H1 (cell line): Measurements from ENCODE around the gene SRSF1. TPM values are rescaled to one million over a fixed set of nuclear protein-coding genes. Genes with fewer than 3 reads are reported as not detected.

ENCODE experiments used
- CTCF ChIA-PET: fragments of 300-600 bp; sonication (Branson Sonifier 250); formaldehyde crosslinking; loops from one replicate; lab custom pipeline; 2021; ENCODE audit not compliant: partially characterized antibody; lab: Charles Lee
- POLR2A ChIA-PET: fragments of 300-600 bp; sonication (Branson Sonifier 250); formaldehyde crosslinking; loops from one replicate; lab custom pipeline; 2021; ENCODE audit warnings: inconsistent platforms; ENCODE audit not compliant: partially characterized antibody; lab: Charles Lee
- DNase-seq, 2 experiments: peaks; one replicate each; pipeline versions ENCODE4 v3.0.0 to v3.0.0-alpha.2; 2010 to 2022; ENCODE audit warnings: low spot score in 2 of 2, low read depth in 1 of 2, mixed read lengths in 1 of 2
- FAIRE-seq: peaks from 2 replicates; lab custom pipeline; 2011; peaks lifted over from hg19 to GRCh38; lab: Jason Lieb, UNC
- H2AFZ ChIP-seq: 2 replicates; pipeline ENCODE4 v1.8.1; 2012; ENCODE audit warnings: low read length, inconsistent platforms
- H2AK5ac ChIP-seq: 2 replicates; pipeline ENCODE4 v1.6.1; 2013; ENCODE audit warnings: low read depth, low read length
- H2BK120ac ChIP-seq: replicated peaks from 2 replicates; pipeline ENCODE3; 2013; ENCODE audit warnings: low read depth, low read length, inconsistent platforms
- H2BK12ac ChIP-seq: 2 replicates; pipeline ENCODE4 v1.6.1; 2013; ENCODE audit warnings: low read depth, low read length
- H2BK15ac ChIP-seq: 2 replicates; pipeline ENCODE4 v1.6.1; 2013; ENCODE audit warnings: low read length
- H2BK20ac ChIP-seq: 2 replicates; pipeline ENCODE4 v1.6.1; 2013; ENCODE audit warnings: low read length
- H2BK5ac ChIP-seq: 2 replicates; pipeline ENCODE4 v1.6.1; 2013; ENCODE audit warnings: low read depth, low read length
- H3K14ac ChIP-seq: 2 replicates; pipeline ENCODE4 v1.6.1; 2013; ENCODE audit warnings: inconsistent platforms; ENCODE audit not compliant: insufficient read length
- H3K18ac ChIP-seq: 2 replicates; pipeline ENCODE4 v1.6.1; 2013; ENCODE audit warnings: low read length; ENCODE audit errors: extremely low read depth
- H3K23ac ChIP-seq: 2 replicates; pipeline ENCODE4 v1.6.1; 2013; ENCODE audit warnings: inconsistent platforms; ENCODE audit not compliant: insufficient read length
- H3K23me2 ChIP-seq: 2 replicates; pipeline ENCODE4 v1.6.1; 2013; ENCODE audit warnings: low read depth, low read length
- H3K27ac ChIP-seq: 2 replicates; pipeline ENCODE4 v1.6.1; 2011; ENCODE audit warnings: low read depth, low read length, inconsistent platforms
- H3K27me3 ChIP-seq, 4 experiments: replicated peaks in 1 of 4; 1 replicate in 1 of 4; 2 replicates in 3 of 4; pipeline versions ENCODE4 v1.6.1 to v1.8.1; 2011 to 2013; ENCODE audit warnings: low read length in 3 of 4, mild to moderate bottlenecking in 3 of 4, inconsistent platforms in 2 of 4, mixed read lengths in 2 of 4, moderate library complexity in 1 of 4; ENCODE audit not compliant: control insufficient read depth in 3 of 4, insufficient read depth in 3 of 4; ENCODE audit errors: extremely low read depth in 1 of 4
- H3K36me3 ChIP-seq, 4 experiments: 2 replicates each; pipeline versions ENCODE4 v1.6.1 to v1.8.1; 2011 to 2013; ENCODE audit warnings: mild to moderate bottlenecking in 4 of 4, low read length in 3 of 4, moderate library complexity in 2 of 4, control low read depth in 1 of 4, inconsistent platforms in 1 of 4; ENCODE audit not compliant: insufficient read depth in 4 of 4, control insufficient read depth in 2 of 4
- H3K4ac ChIP-seq: replicated peaks from 2 replicates; pipeline ENCODE3; 2013; ENCODE audit warnings: low read length, low read depth, mixed read lengths, inconsistent platforms; ENCODE audit not compliant: insufficient read length
- H3K4me1 ChIP-seq, 4 experiments: replicated peaks in 1 of 4; 1 replicate in 1 of 4; 2 replicates in 3 of 4; pipeline versions ENCODE4 v1.6.1 to v1.8.1; 2011 to 2013; ENCODE audit warnings: low read length in 3 of 4, inconsistent platforms in 2 of 4, mixed read lengths in 1 of 4; ENCODE audit not compliant: insufficient read depth in 4 of 4, control insufficient read depth in 3 of 4
- H3K4me2 ChIP-seq, 2 experiments: 2 replicates each; pipeline versions ENCODE4 v1.6.1 to v1.8.1; 2011 to 2013; ENCODE audit warnings: low read depth in 2 of 2, low read length in 2 of 2, control low read depth in 1 of 2, inconsistent platforms in 1 of 2, mild to moderate bottlenecking in 1 of 2; ENCODE audit not compliant: insufficient read depth in 1 of 2
- H3K4me3 ChIP-seq, 4 experiments: fragments of 200-600, 300-600 bp in 1 of 4; sonication (generic), shearing (Covaris generic), sonication (Bioruptor Twin) in 1 of 4; 2 replicates each; pipeline versions ENCODE4 v1.5.1 to v1.8.1; 2011 to 2016; ENCODE audit warnings: low read length in 4 of 4, low read depth in 3 of 4, control low read depth in 2 of 4, inconsistent platforms in 2 of 4, mild to moderate bottlenecking in 2 of 4, mixed read lengths in 1 of 4, moderate library complexity in 1 of 4; ENCODE audit not compliant: insufficient read depth in 2 of 4; ENCODE audit errors: extremely low read depth in 1 of 4
- H3K56ac ChIP-seq: replicated peaks from 2 replicates; pipeline ENCODE3; 2013; ENCODE audit warnings: low read depth, mild to moderate bottlenecking, mixed read lengths, low read length, inconsistent platforms; ENCODE audit not compliant: insufficient read length
- H3K79me1 ChIP-seq: 2 replicates; pipeline ENCODE4 v1.6.1; 2013; ENCODE audit warnings: low read depth, low read length, control low read depth
- H3K79me2 ChIP-seq, 2 experiments: 2 replicates each; pipeline versions ENCODE4 v1.6.1 to v1.8.1; 2012 to 2013; ENCODE audit warnings: low read length in 2 of 2, mild to moderate bottlenecking in 2 of 2, inconsistent platforms in 1 of 2; ENCODE audit not compliant: insufficient read depth in 2 of 2, control insufficient read depth in 1 of 2
- H3K9ac ChIP-seq, 4 experiments: replicated peaks in 1 of 4; 1 replicate in 1 of 4; 2 replicates in 3 of 4; pipeline versions ENCODE4 v1.6.1 to v1.8.1; 2011 to 2013; ENCODE audit warnings: low read depth in 3 of 4, low read length in 3 of 4, control low read depth in 2 of 4, mild to moderate bottlenecking in 2 of 4, moderate library complexity in 2 of 4, inconsistent platforms in 1 of 4; ENCODE audit errors: extremely low read depth in 1 of 4
- H3K9me3 ChIP-seq, 2 experiments: 2 replicates each; pipeline versions ENCODE4 v1.6.1 to v1.8.1; 2012 to 2013; ENCODE audit warnings: mild to moderate bottlenecking in 2 of 2, moderate library complexity in 2 of 2, control low read depth in 1 of 2, inconsistent platforms in 1 of 2, low read depth in 1 of 2, low read length in 1 of 2, mixed read lengths in 1 of 2; ENCODE audit not compliant: insufficient read depth in 2 of 2
- H4K20me1 ChIP-seq, 2 experiments: replicated peaks in 1 of 2; 2 replicates each; pipeline versions ENCODE3 to v1.8.1; 2011 to 2013; ENCODE audit warnings: inconsistent platforms in 2 of 2, low read length in 2 of 2, mild to moderate bottlenecking in 1 of 2; ENCODE audit not compliant: insufficient read depth in 2 of 2, control insufficient read depth in 1 of 2
- H4K5ac ChIP-seq: 2 replicates; pipeline ENCODE4 v1.6.1; 2013; ENCODE audit warnings: low read length, low read depth, mixed read lengths, inconsistent platforms; ENCODE audit not compliant: insufficient read length
- H4K8ac ChIP-seq: 2 replicates; pipeline ENCODE4 v1.8.0; 2013; ENCODE audit warnings: mild to moderate bottlenecking, moderate library complexity, low read length, inconsistent platforms; ENCODE audit not compliant: insufficient read depth; ENCODE audit errors: extremely low read depth
- H4K91ac ChIP-seq: replicated peaks from 2 replicates; pipeline ENCODE3; 2013; ENCODE audit warnings: low read length, mixed read lengths, inconsistent platforms; ENCODE audit not compliant: insufficient read length
- BACH1 ChIP-seq: IDR thresholded peaks from 2 replicates; pipeline ENCODE4 v1.6.1; 2012; ENCODE audit warnings: low read length, improper control_type of control experiment
- CBX8 ChIP-seq: fragments of 300-800, 300-1000 bp; sonication (generic); IDR thresholded peaks from 2 replicates; pipeline ENCODE4 v1.7.1; 2016; ENCODE audit warnings: low read depth, low read length, borderline replicate concordance
- CEBPB ChIP-seq: IDR thresholded peaks from 2 replicates; pipeline ENCODE4 v1.6.1; 2012; ENCODE audit warnings: low read depth, low read length
- CTBP2 ChIP-seq: IDR thresholded peaks from 2 replicates; pipeline ENCODE4 v1.7.0; 2011; ENCODE audit warnings: borderline replicate concordance, mild to moderate bottlenecking, moderate library complexity, mixed read lengths, low read length; ENCODE audit not compliant: insufficient read depth, insufficient read length
- EGR1 ChIP-seq: IDR thresholded peaks from 2 replicates; pipeline ENCODE4 v1.6.1; 2011; ENCODE audit warnings: low read depth, low read length, borderline replicate concordance
- EZH2 ChIP-seq: fragments of 200-600 bp; sonication (generic); IDR thresholded peaks from 2 replicates; pipeline ENCODE4 v1.7.1; 2012; ENCODE audit warnings: low read depth, mild to moderate bottlenecking, moderate library complexity, low read length, inconsistent platforms; ENCODE audit not compliant: severe bottlenecking
- GABPA ChIP-seq: IDR thresholded peaks from 2 replicates; pipeline ENCODE4 v1.6.1; 2011; ENCODE audit warnings: mild to moderate bottlenecking, low read length, moderate library complexity, borderline replicate concordance; ENCODE audit not compliant: insufficient read depth
- GTF2F1 ChIP-seq: IDR thresholded peaks from 2 replicates; pipeline ENCODE4 v1.6.1; 2012; ENCODE audit warnings: low read depth, low read length, improper control_type of control experiment, borderline replicate concordance
- RAD21 ChIP-seq, 2 experiments: IDR thresholded peaks in 1 of 2; conservative IDR thresholded peaks in 1 of 2; 2 replicates each; pipeline ENCODE4 v1.6.1; 2011; ENCODE audit warnings: low read depth in 2 of 2, low read length in 2 of 2, improper control_type of control experiment in 1 of 2, inconsistent platforms in 1 of 2, mild to moderate bottlenecking in 1 of 2, moderate library complexity in 1 of 2
- SIN3A ChIP-seq, 2 experiments: IDR thresholded peaks in 1 of 2; conservative IDR thresholded peaks in 1 of 2; 2 replicates each; pipeline ENCODE4 v1.6.1; 2011 to 2012; ENCODE audit warnings: low read length in 2 of 2, improper control_type of control experiment in 1 of 2, low read depth in 1 of 2, mild to moderate bottlenecking in 1 of 2
- SIX5 ChIP-seq: IDR thresholded peaks from 2 replicates; pipeline ENCODE4 v1.6.1; 2011; ENCODE audit warnings: mild to moderate bottlenecking, low read depth, low read length
- SP2 ChIP-seq: IDR thresholded peaks from 2 replicates; pipeline ENCODE4 v1.6.1; 2012; ENCODE audit warnings: mild to moderate bottlenecking, low read length, inconsistent platforms
- WGBS, 2 experiments: shearing (Covaris generic) in 1 of 2; methylation state at CpG; one replicate each; pipeline versions ENCODE4 v1.1.6 to v1.1.7; 2013 to 2015; ENCODE audit warnings: low lambda C conversion rate in 2 of 2, mixed read lengths in 2 of 2, inconsistent platforms in 1 of 2, low coverage in 1 of 2, missing lambda C conversion rate in 1 of 2; ENCODE audit not compliant: insufficient replicate concordance in 2 of 2, insufficient coverage in 1 of 2, insufficient read length in 1 of 2; ENCODE audit errors: extremely low coverage in 1 of 2, missing lambda C conversion rate in 1 of 2; 5-methylcytosine and 5-hydroxymethylcytosine counted together
- polyA plus RNA-seq, 7 experiments: library from polyadenylated mRNA; depleted of rRNA in 3 of 7; stranded (reverse) in 5 of 7; unstranded in 2 of 7; fragments of >200 nt in 5 of 7; fragments of 200-250 nt in 2 of 7; gene quantifications; 1 replicate in 5 of 7; 2 replicates in 1 of 7; 4 replicates in 1 of 7; pipeline versions ENCODE4 v1.2.1 to v1.2.3, GENCODE V29; 2011 to 2013; ENCODE audit warnings: missing spikeins in 2 of 7, mixed read lengths in 2 of 7
- total RNA-seq: library from RNA; stranded (reverse); fragmentation: NEBNext Ultra II Directional; extraction: Animal tissue kit (Norgen Biotek cat#: 25700); gene quantifications from 2 replicates; pipeline ENCODE4 v1.2.1, GENCODE V29; 2021

SRSF1 gene
- total and polyA plus RNA-seq, 2 of the 8 experiments (the other 6 are each of a cell fraction or from before 2014, with no cell fraction given), result 149 to 429 TPM

- no peak overlapping the region for H2AFZ ChIP-seq
- no peak overlapping the region for H4K8ac ChIP-seq
- no peaks in the 10 kb centered on the region for H3K79me1 ChIP-seq
- no peak overlapping the region for H2BK120ac ChIP-seq
- ChIA-PET CTCF (interaction anchor here (1.1 kb wide), 1 partner anchor 12 kb away, joined by 3 read pairs; no protein-coding TSS in a partner anchor), POLR2A (interaction anchor here (0.6 to 5.3 kb wide), 4 partner anchors 10 to 159 kb away, joined by 3 to 29 read pairs (median 4); partner anchors contain the start of gene SRSF1)
- H3K23me2 ChIP-seq, result no peaks in the 10 kb centered on the region
- no peaks in the 10 kb centered on the region for H3K27me3 ChIP-seq
- DNase-seq, result no peak
- no peak overlapping the region for H3K4me2 ChIP-seq
- H3K4me1 ChIP-seq, result peaks cover 0 to 6% (median 2%) of the 10 kb centered on the region in 4 experiments; a peak in 2 of 7 replicates
- no peak overlapping the region for H3K23ac ChIP-seq
- no peak overlapping the region for H2BK5ac ChIP-seq
- H3K4me3 ChIP-seq, result no peak overlapping the region
- H2AK5ac ChIP-seq, result no peak overlapping the region
- TF ChIP-seq BACH1 (no peak), GTF2F1 (no peak), SP2 (no peak), CBX8 (no peak), GABPA (no peak), SIN3A (conservative IDR thresholded peaks at IDR 0.05 in 1 of 2, IDR thresholded peaks at IDR 0.05 in 1 of 2; ENCODE audit: low read depth in 1 of 2, low read length in 2 of 2) (no peak), RAD21 (IDR thresholded peaks at IDR 0.05 in 1 of 2, conservative IDR thresholded peaks at IDR 0.05 in 1 of 2; ENCODE audit: low read depth in 2 of 2, low read length in 2 of 2) (no peak), EGR1 (no peak), CEBPB (no peak), CTBP2 (no peak), EZH2 (no peak), SIX5 (no peak)
- TF ChIP-seq, all 59 proteins: peak for 0
- Histone ChIP-seq H3K9me3 (no peaks in the 10 kb centered on the region), H2BK20ac (no peak overlapping the region), H2BK12ac (no peak overlapping the region), H4K91ac (no peak overlapping the region), H2BK15ac (no peak overlapping the region), H3K4ac (no peak overlapping the region), H3K56ac (no peak overlapping the region), H3K9ac (no peak overlapping the region), H4K20me1 (no peaks in the 10 kb centered on the region), H3K14ac (no peak overlapping the region), H3K79me2 (no peaks in the 10 kb centered on the region), H4K5ac (no peak overlapping the region), H3K36me3 (no peaks in the 10 kb centered on the region), H3K18ac (no peak overlapping the region), H3K27ac (no peak overlapping the region)
- FAIRE-seq, result no peak
- 90% methylated on average over 9 of the region's 9 CpGs; no CpG with 5 or more reads in 1 of the 2 experiments for WGBS, 2 experiments
Observed at GRCh38 chr17:58020401-58020800, 13.4 kb upstream of the SRSF1 start.
